NCI-H1417 treated with DMSO at 0.1 percent for 48 hours (cell line): Measurements from ENCODE around the gene STYX.

ENCODE experiments used
- DNase-seq: peaks from one replicate; lab custom pipeline; 2025; lab: John Stamatoyannopoulos, UW

The STYX gene

DNA sequence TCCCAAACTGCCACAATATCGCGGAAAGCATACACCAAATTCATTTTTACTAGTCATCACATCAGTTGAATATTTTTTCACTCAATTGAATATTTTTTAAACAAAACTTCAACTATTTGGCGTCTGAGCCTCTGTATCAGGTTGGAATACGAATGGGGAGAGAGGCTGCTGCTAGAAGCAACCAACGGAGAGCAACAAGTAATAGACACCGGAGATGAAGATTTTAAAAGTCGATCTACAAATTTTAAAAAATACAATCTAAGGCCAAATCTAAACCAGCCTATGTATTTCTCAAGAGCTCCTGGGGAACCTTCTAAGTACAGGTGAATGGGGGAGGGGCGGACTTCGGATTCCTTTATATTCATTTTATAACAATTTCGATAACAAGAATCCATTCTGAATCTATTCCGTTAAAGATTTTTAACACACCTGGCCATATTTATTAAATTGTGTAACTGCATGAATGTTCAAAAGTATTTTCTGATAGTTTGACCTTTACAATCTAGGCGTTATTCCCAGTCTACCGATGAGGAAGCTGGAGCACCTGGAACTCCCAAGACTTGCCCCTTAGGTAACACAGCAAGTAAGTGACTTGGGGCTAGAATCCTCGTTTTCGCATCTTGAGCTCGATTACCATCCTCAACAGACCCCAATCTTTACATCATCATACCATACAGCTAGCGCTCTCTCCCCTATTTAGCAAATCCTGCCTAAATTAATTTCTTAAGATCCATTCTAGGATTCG is 60.2 kb downstream of the STYX start:
- no peak for DNase-seq

- no peak for DNase-seq
These were observed 60.8 kb downstream of the STYX start for GRCh38 chr14:52790756-52791222.

DNA sequence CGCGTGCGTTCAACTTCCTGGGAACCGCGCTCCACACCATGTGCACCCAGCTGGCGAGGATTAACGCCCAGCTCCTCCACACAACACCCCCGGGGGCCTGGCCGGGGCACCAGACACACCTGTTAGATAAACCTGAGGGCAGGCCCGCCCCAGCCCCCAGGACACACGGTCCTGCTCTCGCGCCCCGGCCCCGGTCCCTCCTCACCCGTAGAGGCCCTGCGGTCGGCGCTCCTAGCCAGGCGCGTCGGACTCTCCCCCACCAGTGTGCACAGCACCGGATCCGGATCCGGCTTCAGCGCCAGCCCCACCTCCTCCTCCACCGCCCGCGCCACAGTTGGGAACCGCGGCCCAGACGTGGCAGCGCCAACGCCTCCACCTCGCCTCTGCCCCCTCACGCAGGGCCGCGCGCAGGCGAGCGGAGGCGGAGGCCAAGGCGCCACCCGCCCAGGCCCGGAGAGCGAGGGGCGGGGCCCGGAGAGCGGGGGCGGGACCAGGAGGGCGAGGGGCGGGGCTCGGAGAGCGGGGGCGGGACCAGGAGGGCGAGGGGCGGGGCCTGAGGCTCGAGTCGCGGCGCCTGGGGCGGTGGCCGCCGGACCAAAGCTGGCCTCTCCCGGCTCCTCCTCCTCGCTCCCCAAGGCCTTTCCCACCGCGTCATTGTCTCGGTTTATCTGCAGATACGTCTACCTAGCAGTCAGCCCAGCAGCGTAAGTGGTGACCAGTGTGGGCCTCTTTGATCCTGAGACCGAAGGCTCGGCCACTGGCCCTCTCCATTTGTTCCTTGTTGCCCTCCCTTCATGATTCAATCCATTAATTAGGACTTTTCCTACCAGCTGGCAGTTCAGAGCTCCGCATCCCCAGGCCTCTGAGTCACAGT is 61.5 kb downstream of the STYX start, which contains the start of gene GNPNAT1:
Gene GNPNAT1 (minus strand): TSS at position 385 of the 874 bp plus-strand sequence. CDS start 6,957 bp downstream, outside the sequence.
- DNase-seq = peak; percentile 100

GRCh38 chr14:52792097-52792415 is 62.1 kb downstream of the STYX start:
- DNase-seq = no peak

GRCh38 chr14:52793061-52793460 is 63.1 kb downstream of the STYX start:
- no peak for DNase-seq

DNA sequence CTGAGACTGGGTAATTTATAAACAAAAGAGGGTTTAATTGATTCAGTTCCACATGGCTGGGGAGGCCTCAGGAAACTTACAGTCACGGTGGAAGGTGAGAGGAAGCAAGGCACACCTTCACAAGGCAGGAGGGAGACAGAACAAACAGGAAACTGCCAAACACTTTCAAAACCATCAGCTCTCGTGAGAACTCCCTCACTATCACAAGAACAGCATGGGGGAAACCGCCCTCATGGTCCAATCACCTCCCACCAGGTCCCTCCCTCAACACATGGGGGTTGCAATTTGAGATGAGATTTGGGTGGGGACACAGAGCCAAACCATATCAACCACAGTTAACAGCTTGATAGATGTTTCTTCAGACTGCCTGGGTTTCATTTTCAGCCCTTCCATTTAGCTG is 67.7 kb downstream of the STYX start:
- no peak for DNase-seq

DNA sequence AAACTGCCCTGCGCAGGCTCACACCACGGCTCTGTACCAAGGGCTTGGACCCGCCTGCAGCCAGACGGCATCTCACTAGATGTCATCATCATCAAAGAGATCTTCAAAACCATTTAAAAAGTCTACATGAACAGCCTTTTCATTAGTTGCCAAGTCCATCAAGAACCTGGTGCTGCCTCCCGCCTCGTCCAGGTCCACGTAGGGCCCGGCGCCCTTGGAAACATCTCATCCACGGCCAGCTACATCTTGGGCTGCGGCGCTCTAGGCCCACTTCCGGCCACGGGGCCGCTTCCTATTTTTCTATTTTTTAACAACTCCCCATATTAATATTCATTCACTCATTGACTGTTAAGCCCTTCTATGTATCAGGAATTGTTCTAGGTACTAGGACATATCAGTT is 68.9 kb downstream of the STYX start:
- DNase-seq = no peak

- no peak for DNase-seq
These were observed 71.2 kb downstream of the STYX start for GRCh38 chr14:52801014-52801712.

DNA sequence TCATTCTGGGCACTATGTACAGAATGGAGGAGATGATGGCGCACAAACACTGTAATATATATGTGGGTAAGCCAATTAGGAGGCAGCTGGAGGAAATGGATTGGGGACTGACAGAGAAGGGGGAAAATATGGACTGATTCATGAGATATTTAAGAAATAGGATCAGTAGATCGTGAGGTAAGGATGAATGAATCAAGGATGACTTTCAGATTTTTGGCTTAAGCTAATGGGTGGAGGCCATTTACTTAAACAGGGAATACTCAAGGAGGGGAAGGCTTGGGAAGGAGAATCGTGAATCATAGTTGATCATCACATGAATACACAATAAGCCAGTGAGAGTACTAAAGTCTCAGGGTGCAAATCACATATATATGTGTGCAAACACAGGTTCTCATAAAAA is 72.6 kb downstream of the STYX start:
- no peak for DNase-seq

DNA sequence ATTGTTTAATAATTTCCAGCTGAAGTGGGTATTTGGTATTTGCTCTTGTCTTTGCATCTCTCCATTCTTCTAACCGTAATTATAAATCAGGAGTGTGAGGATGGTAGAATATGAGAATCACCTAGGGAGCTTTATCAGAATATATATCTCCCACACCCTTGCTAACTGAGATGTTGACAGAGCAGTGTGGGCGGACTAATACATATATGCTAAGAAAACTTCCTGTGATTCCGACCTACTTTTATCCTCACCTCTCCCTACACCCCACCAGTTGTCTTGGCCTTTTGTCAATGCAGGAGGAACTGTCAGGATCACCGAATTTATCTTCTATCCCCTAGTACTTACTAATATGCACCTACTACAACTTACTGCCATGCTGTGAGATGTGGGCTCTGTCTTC is 76.1 kb downstream of the STYX start:
- no peak for DNase-seq

- DNase-seq = no peak
These were observed 78.1 kb downstream of the STYX start for GRCh38 chr14:52808101-52808500.

DNA sequence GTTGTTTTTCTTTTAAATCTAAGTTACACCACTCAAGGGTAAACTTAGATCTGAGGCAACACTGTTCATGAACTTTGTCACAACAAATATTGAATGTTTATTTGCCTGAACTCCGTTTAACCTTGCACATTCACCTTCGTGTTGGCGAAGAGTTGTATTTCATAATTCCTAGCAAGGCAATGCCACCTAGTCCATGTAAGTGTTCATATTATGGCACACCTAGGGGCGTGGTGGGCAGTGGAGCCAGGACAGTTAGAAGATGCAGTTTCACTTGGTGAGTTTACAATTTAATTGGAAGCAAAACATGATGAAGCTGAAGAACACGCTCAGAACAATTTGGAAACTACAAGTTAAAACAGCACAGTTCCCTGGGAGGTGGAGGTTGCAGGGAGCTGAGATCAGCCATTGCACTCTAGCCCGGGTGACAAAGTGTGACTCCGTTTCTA is 91.9 kb downstream of the STYX start:
- no peak for DNase-seq

DNA sequence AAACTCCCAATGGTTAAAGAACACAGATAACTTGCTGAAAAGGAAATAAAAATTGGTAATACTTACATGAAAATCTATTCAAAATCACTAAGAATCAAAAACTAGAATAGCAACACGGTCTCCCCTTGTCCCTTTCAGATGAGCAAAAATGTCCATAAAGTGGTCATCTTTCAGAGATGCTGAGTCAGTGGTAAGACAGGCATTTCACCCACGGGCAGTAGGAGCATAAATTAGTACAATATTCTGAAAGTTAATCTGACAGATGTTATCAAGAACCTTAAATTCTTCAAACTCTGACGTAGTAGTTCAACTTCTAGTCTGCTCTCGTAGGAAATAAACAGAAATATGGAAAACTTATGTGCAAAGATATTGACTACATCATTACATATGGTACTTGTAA is 94.5 kb downstream of the STYX start:
- DNase-seq = no peak
